DMS53 treated with DMSO at 0.1 percent for 48 hours (cell line): ENCODE results near the gene NELFE.
"Not testable (repeated sequence)": the region's sequence is repeated elsewhere in the genome, so short reads cannot be mapped to it uniquely, and the experiment has no call there.

ENCODE experiments used
- DNase-seq: peaks from one replicate; lab custom pipeline; 2025; ENCODE audit not compliant: unreplicated experiment; lab: John Stamatoyannopoulos, UW

NELFE gene

DNA sequence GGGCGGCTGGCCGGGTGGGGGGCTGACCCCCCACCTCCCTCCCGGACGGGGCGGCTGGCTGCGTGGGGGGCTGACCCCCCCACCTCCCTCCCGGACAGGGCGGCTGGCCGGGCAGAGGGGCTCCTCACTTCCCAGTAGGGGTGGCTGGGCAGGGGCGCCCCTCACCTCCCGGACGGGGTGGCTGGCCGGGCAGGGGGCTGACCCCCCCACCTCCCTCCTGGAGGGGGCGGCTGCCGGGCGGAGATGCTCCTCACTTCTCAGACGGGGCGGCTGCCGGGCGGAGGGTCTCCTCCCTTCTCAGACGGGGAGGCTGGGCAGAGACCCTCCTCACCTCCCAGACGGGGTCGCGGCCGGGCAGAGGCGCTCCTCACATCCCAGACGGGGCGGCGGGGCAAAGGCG is 17.3 kb upstream of the NELFE start:
- DNase-seq: not testable (repeated sequence)

GRCh38 chr6:31972709-31973350 is 14.1 kb upstream of the NELFE start:
- no peak for DNase-seq

DNA sequence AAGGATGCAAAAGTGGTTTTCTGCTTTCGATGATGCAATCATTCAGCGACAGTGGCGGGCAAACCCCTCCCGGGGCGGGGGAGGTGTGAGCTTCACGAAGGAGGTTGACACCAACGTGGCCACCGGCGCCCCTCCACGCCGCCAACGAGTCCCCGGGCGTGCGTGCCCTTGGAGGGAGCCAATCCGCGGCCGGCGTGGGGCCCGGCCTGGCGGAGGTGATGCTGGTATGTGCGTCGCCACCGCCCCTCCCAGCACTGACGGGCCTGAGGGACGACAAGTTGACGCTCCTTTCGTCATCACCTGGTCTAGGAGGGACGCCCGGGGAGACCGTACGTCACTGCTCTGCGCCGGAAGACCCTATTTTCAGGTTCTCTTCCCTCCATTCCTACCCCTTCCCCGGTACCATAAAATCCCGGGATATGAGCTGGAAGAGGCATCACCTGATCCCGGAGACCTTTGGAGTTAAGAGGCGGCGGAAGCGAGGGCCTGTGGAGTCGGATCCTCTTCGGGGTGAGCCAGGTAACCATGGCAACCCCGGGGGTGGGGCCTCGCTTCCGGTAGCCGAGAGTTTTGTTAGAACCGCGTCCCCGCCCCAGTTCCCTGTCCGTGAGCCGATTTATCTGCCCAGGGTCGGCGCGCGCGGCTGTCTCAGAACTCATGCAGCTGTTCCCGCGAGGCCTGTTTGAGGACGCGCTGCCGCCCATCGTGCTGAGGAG is 13.4 kb upstream of the NELFE start, which contains the start of gene DXO:
Gene DXO (minus strand): TSS at position 146 of the 716 bp plus-strand sequence. CDS start 463 bp downstream, outside the sequence.
- DNase-seq: peak; percentile 93

GRCh38 chr6:31971279-31971992 is 12.7 kb upstream of the NELFE start:
- no peak for DNase-seq

- DNase-seq: no peak
These were observed 12.0 kb upstream of the NELFE start for GRCh38 chr6:31970604-31971271.

- DNase-seq: no peak
These were observed 11.2 kb upstream of the NELFE start for GRCh38 chr6:31969712-31970603.

GRCh38 chr6:31968791-31969711 is 10.3 kb upstream of the NELFE start:
- DNase-seq: no peak

DNA sequence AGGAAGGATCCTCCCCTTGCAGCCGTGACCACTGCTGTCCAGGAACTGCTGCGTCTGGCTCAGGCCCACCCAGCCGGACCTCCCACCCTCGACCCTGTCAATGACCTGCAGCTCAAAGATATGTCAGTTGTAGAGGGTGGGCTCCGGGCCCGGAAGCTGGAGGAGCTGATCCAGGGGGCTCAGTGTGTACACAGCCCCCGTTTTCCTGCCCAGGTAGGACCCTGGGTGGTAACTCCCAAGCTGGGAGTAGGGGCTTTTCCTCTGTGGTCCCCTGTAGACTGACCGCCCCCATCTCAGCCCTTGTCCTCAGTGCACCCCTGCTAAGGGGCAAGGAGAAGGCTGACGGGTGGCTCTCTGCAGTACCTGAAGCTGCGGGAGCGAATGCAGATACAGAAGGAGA is 9.6 kb upstream of the NELFE start:
- no peak for DNase-seq

DNA sequence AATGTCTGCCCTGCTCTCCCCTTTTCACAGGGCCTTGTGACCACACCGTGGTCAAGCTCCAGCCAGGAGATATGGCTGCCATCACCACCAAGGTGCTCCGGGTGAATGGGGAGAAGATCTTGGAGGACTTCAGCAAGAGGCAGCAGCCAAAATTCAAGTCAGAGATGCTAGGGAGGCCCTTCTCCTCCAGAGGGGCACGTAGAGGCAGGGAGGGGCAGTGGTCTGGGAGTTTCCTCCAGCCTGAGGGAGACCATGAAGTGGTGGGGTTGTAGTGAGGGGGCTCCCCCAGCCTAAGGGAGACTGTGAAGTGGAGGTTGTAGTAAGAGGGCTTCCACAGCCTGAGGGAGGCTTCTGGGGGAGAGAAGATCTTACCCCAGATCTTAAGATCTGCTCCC is 9.2 kb upstream of the NELFE start:
- no peak for DNase-seq

DNA sequence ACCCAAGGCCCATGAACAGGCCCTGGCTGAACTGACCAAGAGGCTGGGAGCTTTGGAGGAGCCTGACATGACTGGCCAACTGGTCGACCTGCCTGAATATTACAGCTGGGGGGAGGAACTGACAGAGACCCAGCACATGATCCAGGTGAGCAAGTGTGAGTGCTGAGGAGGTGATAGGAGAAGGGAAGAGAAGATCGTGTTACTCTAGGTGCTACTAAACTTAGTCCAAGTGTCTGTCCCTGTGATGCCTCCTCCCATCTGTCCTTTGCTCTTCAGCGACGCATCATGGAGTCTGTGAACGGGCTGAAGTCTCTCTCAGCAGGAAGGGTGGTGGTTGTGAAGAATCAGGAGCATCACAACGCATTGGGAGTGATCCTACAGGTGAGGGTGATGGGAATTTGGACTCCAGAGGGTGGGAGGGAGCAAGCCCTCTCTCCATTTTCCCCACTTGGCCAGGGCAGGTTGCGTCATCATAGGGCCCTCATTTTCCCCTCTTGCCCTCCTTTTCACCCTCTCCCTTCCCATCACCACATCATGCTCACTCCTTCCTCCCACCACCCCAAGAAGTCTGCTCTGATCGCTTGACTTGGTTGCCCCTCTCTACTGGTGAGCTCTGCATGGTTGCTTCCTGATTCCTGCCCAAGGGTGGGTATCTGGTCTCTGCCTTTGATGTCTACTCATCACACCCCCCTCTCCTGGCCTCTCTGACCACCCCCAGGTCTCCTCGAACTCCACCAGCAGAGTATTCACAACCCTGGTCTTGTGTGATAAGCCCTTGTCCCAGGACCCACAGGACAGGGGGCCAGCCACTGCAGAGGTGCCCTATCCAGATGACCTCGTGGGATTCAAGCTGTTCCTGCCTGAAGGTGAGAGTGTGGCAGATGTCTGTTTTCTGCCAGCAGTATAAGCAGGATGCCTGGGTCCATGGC is 8.5 kb upstream of the NELFE start:
- no peak for DNase-seq

- no peak for DNase-seq
These were observed 7.7 kb upstream of the NELFE start for GRCh38 chr6:31966506-31966905.

GRCh38 chr6:31965700-31966099 is 6.9 kb upstream of the NELFE start:
- no peak for DNase-seq

- DNase-seq: no peak
These were observed 5.2 kb upstream of the NELFE start for GRCh38 chr6:31963921-31964320.

DNA sequence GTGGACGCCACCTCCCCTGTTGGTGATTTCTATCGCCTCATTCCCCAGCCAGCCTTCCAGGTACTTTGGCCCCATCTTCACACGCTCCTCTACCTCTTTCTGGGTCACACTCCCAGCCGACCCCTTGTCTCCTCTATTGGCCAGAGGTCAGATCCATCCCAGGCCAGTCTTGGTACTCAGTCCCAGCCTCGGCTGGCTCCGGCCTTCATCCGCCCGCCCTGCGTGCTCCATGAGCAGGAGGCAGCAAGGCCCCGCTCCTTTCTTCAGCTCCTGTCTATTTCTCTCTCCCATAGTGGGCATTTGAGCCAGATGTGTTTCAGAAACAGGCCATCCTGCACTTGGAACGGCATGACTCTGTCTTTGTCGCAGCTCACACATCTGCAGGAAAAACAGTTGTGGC is 2.8 kb upstream of the NELFE start:
- DNase-seq: no peak

DNA sequence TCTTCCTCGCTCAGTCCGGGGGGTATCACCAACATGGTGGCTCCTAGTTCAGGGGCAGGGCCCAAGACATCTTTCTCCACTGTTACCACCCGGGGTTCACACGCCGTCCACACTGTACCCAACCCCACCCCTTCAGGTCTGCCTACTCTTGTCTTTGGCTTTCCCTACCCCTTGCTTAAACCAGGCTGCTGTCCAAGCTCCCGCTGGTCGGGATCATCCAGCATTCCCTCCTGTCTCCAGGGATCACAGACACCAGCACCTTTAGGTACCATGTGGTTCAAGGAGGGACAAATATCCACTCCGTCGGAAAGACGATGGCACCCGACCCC is 395 bp downstream of the NELFE start:
- no peak for DNase-seq

GRCh38 chr6:31956796-31957195 is 2.0 kb downstream of the NELFE start:
- no peak for DNase-seq

DNA sequence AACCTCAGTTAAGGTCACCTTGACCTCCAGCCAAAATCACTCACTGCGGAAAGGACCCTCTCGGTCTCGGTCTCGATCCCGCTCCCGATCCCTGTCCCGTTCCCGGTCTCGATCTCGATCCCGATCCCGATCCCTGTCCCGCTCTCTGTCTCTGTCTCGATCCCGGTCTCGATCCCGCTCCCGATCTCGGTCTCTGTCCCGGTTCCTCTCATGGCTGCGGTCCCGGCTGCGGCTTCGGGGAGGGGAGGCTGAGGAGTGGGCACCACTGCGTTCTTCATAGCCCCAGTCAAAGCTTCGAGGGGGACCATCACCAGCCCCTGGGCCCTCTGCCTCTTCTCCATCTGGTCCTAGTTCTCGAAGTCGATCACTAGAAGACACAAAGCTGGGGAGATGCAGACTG is 4.3 kb downstream of the NELFE start:
- no peak for DNase-seq

- no peak for DNase-seq
These were observed 5.9 kb downstream of the NELFE start for GRCh38 chr6:31952890-31953289.
